ENCODE results near the gene C1S. TPM values are rescaled to one million over a fixed set of nuclear protein-coding genes. Genes with fewer than 3 reads are reported as not detected.

C1S gene
- total RNA-seq, 1 donor from 2014 or later: 1.7 TPM

Other genes with a start within 250 kb of the C1S start
- gene GPR162, start 238.9 kb upstream of the C1S start, total RNA-seq: 0.17 and 0.29 TPM in 2 replicates
- gene P3H3, start 232.3 kb upstream of the C1S start, total RNA-seq: 1.9 and 2.7 TPM in 2 replicates
- 0.47 and 1.5 TPM in 2 replicates for gene GNB3, start 219.8 kb upstream of the C1S start, total RNA-seq
- 51.7 and 64.4 TPM in 2 replicates for gene CDCA3, start 209.4 kb upstream of the C1S start, total RNA-seq
- gene USP5, start 208.6 kb upstream of the C1S start, total RNA-seq: 110 and 115 TPM in 2 replicates
- gene TPI1, start 193.2 kb upstream of the C1S start, total RNA-seq: 913 and 928 TPM in 2 replicates
- 15.8 and 18.2 TPM in 2 replicates for gene SPSB2, start 187.4 kb upstream of the C1S start, total RNA-seq
- gene LRRC23, start 155.9 kb upstream of the C1S start, total RNA-seq: 5.7 and 6.9 TPM in 2 replicates
- gene ENO2, start 146.1 kb upstream of the C1S start, total RNA-seq: 126 and 128 TPM in 2 replicates
- 42.9 and 44.1 TPM in 2 replicates for gene ATN1, start 132.8 kb upstream of the C1S start, total RNA-seq
- not detected in 2 replicates for gene RNU7-1, start 116.9 kb upstream of the C1S start, total RNA-seq
- gene C12orf57, start 116.7 kb upstream of the C1S start, total RNA-seq: 126 and 140 TPM in 2 replicates
- 189 and 193 TPM in 2 replicates for gene PTPN6, start 109.4 kb upstream of the C1S start, total RNA-seq
- 208 and 209 TPM in 2 replicates for gene PHB2, start 90.1 kb upstream of the C1S start, total RNA-seq
- gene EMG1, start 89.8 kb upstream of the C1S start, total RNA-seq: 65.5 and 71.1 TPM in 2 replicates
- 37.4 and 40.3 TPM in 2 replicates for gene LPCAT3, start 42.2 kb upstream of the C1S start, total RNA-seq
- 3.1 and 3.3 TPM in 2 replicates for gene C1R, start 31.7 kb downstream of the C1S start, total RNA-seq
- gene C1RL, start 48.5 kb downstream of the C1S start, total RNA-seq: 33.3 and 33.7 TPM in 2 replicates
- 0.27 TPM in 1 of 2 replicates, not detected in the other for gene RBP5, start 68.2 kb downstream of the C1S start, total RNA-seq
- gene CLSTN3, start 69.7 kb downstream of the C1S start, total RNA-seq: 86.2 and 86.5 TPM in 2 replicates
- 21.7 and 24.5 TPM in 2 replicates for gene PEX5, start 129.0 kb downstream of the C1S start, total RNA-seq
- not detected in 2 replicates for gene ACSM4, start 243.4 kb downstream of the C1S start, total RNA-seq